HG03159 (cell line): ENCODE measurements around the gene KDM1B.
"Not testable (repeated sequence)": the region's sequence is repeated elsewhere in the genome, so short reads cannot be mapped to it uniquely, and the experiment has no call there.

ENCODE experiments used
- ATAC-seq: cut with Tn5 transposase; IDR thresholded peaks from one replicate; pipeline ENCODE4 v1.9.1; 2021; ENCODE audit warnings: mild to moderate bottlenecking, moderate library complexity; ENCODE audit not compliant: unreplicated experiment

KDM1B gene

GRCh38 chr6:18228590-18228989 is 73.4 kb downstream of the KDM1B start:
- ATAC-seq: not testable (repeated sequence)

DNA sequence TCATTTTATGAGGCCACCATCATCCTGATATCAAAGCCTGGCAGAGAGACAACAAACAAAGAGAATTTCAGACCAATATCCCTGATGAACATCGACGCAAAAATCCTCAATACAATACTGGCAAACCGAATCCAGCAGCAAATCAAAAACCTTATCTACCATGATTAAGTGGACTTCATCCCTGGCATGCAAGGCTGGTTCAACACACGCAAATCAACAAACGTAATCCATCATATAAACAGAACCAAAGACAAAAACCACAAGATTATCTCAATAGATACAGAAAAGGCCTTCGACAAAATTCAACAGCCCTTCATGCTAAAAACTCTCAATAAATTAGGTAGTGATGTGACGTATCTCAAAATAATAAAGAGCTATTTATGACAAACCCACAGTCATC is 76.6 kb downstream of the KDM1B start:
- not testable (repeated sequence) for ATAC-seq

- not testable (repeated sequence) for ATAC-seq
Observed at GRCh38 chr6:18233770-18234169, 78.5 kb downstream of the KDM1B start.

GRCh38 chr6:18234564-18234963 is 79.3 kb downstream of the KDM1B start:
- no peak for ATAC-seq

DNA sequence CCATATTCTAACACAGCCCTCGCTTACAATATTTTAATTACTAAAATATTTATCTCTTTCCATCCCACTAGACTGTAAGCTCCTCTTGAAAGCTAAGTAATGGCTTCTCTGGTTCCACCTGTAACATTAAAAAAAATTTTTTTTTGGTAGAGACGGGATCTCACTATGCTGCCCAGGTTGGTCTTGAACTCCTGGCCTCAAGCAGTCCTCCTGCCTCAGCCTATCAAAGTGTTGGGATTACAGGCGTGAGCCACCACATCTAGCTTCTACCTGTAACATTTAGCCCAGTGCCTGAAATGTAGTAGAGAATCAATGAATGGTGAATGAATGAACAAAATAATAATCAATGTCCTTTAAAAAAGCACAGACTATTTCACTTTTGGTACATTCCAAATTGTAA is 80.3 kb downstream of the KDM1B start:
- ATAC-seq: no peak

DNA sequence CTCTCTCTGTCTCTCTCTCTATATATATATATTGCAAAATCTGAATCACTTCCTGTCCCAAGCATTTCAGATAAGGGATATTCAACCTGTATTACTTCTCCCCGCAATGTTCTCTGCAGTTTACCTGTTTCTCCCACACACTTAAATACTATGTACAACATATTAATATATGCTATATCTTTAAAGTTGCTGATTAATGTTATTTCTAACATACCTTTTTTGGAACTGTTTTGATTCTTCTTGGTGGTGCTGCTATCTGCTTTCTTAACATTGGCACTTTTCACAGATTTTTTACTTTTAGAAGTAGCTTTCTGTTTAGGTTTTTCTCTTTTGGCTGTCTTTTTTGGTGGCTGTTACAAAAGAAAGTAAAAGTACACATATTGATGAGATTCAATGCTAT is 81.9 kb downstream of the KDM1B start:
- no peak for ATAC-seq

GRCh38 chr6:18240230-18240629 is 85.0 kb downstream of the KDM1B start:
- ATAC-seq: no peak

GRCh38 chr6:18241208-18242038 is 86.2 kb downstream of the KDM1B start:
- no peak for ATAC-seq

GRCh38 chr6:18242062-18242851 is 87.0 kb downstream of the KDM1B start:
- ATAC-seq: no peak

DNA sequence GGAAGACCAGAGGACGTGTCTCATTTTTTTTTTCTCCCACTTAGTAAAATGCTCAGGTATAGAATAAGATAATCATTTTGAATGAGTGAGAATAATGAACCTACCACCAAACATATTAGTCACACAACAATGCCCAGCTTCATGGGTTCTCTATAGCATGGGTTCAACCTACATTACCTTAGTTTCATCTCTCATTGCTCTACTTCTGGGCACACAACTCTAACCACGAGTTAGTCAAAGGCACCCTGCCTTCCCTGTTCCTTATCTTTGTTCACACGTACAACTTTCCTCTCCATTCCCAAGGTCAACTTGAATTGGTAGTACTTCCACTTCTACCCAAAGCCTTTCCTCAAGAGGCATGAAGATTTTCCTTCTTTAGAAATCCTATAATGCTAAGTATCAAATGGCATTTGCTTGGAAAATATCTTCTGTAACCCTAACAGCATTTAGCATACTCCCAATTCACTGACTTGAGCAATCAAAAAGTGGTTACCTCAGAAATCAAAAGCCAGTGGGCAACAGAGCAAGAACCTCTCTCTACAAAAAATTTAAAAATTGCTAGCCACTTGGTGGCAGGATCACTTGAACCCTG is 88.2 kb downstream of the KDM1B start:
- no peak for ATAC-seq

GRCh38 chr6:18244251-18244650 is 89.0 kb downstream of the KDM1B start:
- no peak for ATAC-seq

- no peak for ATAC-seq
Observed at GRCh38 chr6:18245079-18245478, 89.9 kb downstream of the KDM1B start.

- ATAC-seq: peak; percentile 49
Observed at GRCh38 chr6:18245642-18246041, 90.4 kb downstream of the KDM1B start.

- no peak for ATAC-seq
Observed at GRCh38 chr6:18246205-18246604, 91.0 kb downstream of the KDM1B start.

DNA sequence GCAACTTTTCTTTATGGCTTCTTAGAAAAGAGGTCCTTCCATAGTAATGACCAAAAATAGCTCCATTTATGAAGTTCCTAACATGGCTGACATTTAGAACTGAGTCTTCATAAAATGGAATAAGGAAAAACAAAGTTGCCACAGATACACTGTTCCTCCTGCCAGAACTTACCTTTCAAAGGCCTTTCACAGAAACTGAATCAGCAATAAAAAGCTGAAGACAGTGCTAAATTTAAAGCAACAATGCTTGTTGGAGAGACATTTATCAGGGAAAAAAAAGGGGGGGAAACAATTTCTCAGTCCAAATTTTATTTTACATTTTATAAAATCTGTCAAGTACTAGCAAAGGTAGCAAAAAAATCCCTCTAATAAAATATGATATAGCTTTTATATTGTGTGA is 91.8 kb downstream of the KDM1B start:
- no peak for ATAC-seq

GRCh38 chr6:18248698-18249097 is 93.5 kb downstream of the KDM1B start:
- ATAC-seq: no peak

DNA sequence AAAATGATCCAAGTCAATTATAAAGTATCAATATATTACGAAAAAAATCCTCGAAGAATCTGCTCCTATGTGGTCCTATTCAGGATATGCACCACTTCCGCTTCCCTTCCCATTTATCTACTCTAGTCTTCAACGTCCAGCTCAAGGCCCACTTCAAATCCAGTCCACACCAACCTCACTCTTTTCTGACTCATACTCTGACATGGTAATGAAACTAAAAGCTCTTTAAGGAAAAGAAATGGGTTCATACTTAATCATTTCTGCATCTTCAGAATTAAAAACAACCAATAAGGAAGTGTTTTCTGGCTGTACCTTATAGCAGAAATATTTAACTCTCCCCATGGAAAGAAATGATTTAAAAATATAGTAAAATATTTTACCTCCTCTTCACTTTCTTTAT is 94.0 kb downstream of the KDM1B start:
- ATAC-seq: no peak

DNA sequence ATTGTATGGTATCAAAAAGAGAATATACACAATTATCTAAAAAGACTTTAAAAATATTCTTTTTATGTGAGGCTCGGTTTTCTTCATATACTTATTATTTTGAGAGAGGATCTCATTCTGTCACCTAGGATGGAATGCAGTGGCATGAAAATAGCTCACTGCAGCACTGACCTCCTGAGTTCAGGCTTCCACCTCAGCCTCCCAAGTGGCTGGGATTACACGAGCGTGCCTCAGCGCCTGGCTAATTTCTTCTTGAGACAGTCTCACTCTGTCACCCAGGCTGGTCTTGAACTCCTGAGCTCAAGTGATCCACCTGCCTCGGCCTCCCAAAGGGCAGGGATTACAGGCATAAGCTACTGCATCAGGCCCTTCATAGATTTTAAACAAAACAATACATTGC is 98.4 kb downstream of the KDM1B start:
- ATAC-seq: no peak

- no peak for ATAC-seq
Observed at GRCh38 chr6:18254793-18255192, 99.6 kb downstream of the KDM1B start.

GRCh38 chr6:18259675-18260447 is 104.6 kb downstream of the KDM1B start:
- no peak for ATAC-seq
